Measurements from ENCODE around the gene FCAMR.

The FCAMR gene

DNA sequence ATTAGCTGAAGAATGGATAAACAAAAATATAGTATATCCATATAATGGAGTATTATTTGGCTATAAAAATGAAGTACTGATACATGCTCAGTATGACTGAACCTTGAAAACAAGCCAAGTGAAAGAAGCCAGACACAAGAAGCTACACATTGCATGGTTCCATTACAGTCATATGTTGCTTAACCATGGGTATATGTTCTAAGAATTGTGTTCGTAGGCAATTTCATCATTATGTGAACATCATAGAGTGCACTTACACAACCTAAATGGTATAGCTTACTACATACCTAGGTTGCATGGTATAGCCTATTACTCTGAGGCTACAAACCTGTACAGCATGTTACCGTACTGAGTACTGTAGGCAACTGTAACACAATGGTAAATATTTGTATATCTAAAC, 28.6 kb upstream of the FCAMR start:
- no peak for DNase-seq

DNA sequence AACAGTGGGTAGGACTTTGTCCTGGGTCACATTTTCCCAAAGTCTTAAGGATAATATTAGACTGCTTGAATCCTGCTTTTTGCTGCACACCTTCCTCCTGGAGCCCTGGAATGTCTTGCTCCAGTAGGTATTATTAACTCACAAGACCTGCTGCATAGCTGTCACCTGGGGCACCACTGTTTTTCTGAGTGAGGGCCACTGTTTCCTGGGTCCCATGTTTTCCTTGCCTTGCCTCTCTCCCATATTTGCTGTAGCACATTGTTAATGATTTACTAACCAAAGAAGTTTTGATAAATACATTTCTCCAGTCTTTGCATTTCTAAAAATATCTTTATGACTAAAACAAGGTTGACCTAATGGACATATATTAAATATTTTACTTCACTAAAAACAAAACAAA, 22.5 kb upstream of the FCAMR start:
- no peak for DNase-seq

DNA sequence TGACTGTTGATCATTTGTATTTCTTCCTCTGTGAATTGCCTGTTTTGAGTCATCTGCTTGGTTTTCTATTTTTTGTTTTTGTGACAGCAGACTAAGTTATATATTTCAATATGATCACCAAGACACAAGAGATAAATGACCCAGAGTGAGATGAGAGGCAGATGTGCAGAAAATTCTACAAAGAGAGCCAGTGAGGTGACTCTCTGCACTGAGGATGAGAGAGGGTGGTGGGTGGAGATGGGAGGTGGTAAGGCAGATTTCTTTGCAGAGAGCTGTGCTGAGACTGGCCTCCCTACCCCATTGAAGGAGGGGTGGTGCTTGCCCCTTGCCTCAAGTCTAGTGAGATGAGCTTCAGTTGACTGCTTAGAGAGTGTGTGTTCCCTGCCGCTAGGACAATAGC, 17.6 kb upstream of the FCAMR start:
- DNase-seq: no peak

DNA sequence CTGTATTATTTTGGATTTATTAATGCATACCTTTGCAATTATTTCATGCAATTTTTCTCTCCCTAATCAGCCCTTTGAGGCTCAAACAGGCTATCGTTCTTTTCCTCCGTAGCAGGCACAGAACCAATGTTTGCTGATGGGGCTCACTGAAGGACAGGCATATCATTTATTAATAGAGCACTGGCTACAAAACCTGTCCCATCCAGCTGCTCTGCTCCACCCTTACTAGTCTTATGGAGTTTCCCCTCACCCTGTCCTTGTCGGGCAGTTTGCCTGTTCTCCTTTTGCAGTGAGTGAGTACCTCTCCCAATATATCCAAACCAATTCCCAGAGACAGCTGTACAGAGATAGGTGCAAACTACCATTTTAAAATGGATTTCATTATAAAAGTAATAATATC, 16.6 kb upstream of the FCAMR start:
- no peak for DNase-seq

DNA sequence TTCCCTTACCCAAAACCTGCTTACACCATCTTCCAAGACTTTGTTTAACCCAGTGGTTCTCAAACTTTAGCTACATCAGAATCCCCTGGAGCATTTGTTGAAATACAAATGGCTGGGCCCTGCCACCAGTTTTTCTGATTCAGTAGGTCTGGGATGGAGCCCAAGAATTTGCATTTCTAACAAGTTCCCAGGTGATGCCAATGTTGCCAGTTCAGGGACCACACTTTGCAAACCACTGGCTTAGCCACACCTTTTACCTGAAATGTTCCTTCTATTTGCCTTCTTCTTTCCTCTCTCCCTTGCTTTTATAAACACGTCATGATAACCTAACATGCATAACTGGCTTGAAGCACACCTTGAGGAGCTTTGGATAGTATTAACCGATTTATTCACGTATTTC, 16.1 kb upstream of the FCAMR start:
- DNase-seq: no peak

DNA sequence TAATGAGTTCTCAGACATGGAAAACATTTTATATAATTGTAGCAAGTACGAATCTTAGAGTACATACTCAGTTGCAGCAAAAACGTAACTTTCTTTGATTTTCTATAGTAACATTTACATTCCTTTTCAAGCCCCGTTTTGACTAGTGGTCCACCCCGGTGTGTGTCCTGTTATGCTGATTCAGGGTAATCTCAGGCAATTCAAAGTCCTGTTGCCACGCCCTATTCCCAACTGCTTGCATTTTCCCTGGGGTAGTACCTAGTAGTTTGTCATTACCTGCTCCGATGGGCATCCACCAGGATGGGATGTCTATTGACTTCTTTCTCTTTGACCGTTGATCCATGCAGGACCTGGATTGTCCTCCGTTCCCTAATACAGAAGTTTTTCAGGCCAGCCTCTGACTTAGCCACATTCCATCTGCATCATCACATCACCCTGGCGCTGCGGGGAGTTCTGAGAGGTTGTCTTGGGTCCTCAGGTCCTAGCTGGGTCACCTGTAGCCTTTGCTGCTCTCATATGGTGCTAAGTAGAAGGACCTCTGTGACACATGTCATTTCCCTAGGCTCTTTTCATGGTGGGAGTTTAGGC, 15.0 kb upstream of the FCAMR start:
- no peak for DNase-seq

DNA sequence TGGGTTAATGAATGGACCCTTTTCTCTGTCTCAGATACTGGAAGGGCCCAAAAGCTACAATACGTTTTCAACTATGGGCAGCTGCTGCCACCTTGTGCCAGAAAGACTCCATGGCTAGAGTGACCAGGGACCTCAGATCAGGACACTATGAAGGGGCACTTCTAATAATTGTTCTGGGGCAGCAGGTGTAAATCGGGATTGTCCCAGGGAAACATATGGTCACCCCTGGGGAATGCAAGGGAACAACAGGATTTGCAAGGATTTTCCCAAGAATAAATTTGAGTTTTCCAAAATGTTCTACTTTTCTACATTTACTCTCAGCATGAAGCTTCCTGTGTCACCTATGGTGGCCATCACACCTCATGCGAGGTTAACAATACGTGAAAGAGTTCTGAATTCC, 12.0 kb upstream of the FCAMR start:
- DNase-seq: peak; percentile 52

DNA sequence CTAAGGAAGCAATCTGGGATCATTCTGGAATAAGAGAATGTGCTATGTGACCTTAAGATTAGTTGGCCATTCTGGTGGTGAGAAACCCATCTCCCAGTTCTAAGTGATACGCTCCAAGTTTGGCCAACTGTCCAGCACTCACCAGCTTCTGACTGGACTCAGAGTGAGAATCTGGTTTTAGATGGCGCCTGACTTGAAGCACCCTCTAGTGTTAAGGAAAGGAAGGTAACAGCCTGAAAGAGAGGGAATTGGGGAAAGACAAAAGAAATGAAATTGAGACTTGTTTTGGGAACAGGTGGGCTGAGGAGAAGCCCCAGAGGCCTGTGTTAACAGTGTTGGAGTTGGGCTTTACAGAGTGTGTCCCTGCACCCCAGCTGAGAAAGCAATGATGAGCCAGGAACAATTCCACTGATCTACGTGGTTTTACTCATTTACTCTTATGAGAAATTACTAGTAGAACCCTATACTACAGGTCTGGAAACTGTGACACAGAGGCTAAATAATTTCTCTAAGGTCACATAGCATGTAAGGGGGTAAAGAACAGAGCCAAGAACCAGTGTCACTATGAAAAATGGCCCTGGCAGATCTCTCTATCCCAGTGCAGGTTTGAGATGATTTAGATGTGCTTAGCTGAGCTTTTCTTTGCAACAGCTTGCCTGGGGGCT, 9.3 kb upstream of the FCAMR start:
- peak; percentile 5 for DNase-seq

DNA sequence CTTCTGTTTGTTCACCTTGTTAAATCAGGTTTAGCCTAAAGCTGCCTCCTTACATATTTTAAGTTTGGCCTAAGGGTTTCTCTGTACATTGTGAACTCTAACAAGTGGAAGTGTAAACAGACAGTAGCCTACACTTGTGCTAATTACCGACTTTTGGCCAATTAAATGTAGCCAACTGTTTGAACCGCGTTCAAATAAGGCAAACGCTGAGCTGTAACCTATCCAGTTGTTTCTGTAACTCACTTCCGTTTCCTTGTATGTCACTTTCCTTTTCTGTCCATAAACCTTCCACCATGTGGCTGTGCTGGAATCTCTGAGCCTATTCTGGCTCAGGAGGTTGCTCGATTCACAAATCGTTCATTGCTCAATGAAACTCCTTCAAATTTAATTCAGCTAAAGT, 8.0 kb upstream of the FCAMR start:
- DNase-seq: no peak

DNA sequence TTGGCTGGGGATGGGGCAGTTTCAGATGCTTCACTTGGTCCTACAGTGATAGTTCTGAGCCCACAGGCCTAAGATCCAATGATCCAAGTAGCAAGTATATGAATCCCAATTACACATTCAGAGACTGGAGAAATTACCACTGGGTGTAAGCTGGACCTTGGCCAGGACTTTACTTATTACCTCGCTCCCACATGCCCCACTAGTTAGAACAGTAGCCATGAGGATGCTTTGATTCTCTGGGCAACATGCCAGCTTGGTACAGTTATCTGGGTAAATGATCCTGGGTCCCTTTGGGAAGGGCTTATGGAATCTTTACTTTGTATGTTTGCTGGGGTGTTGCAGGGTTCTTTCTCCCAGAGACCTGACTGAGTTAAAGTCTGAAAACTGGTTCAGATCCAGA, 5.0 kb upstream of the FCAMR start:
- peak; percentile 76 for DNase-seq

DNA sequence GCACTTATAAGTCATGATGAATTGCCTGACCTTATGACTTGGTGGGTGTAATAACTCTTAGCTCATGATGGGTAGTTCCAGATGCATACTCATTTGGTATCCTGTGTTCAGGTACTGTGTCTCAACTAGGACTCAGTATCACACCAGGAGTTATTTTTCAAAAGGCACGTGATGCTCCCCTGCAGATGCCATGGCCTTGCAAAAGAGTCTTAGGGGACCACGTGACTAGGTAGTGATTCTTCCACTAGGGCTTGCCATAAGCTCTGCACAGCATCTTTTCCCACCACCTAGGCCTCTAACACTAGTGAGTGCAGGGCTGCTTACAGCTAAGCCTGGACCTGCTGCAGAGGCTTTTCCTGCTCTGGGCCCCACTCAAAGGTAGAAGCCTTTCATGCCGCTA, 3.9 kb upstream of the FCAMR start:
- DNase-seq: no peak

DNA sequence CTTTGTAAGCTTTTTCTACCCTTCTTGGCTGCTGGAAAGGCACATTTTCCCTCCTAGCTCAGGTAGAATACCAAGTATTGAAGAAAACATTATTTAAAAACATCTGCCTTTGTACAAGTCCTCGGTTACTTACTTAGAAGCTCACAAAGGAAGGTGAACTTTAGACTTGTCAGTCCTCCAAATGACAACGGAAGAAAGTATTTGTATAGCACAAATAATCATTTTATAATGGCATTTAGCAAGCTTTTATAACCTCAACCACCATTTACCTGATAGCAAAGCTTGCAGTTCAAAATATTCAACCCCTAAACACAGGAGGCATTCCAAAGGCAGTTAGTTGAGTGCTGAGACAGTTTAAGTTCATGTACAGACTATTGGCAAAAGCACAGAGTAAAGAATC, 2.5 kb upstream of the FCAMR start:
- DNase-seq: no peak

DNA sequence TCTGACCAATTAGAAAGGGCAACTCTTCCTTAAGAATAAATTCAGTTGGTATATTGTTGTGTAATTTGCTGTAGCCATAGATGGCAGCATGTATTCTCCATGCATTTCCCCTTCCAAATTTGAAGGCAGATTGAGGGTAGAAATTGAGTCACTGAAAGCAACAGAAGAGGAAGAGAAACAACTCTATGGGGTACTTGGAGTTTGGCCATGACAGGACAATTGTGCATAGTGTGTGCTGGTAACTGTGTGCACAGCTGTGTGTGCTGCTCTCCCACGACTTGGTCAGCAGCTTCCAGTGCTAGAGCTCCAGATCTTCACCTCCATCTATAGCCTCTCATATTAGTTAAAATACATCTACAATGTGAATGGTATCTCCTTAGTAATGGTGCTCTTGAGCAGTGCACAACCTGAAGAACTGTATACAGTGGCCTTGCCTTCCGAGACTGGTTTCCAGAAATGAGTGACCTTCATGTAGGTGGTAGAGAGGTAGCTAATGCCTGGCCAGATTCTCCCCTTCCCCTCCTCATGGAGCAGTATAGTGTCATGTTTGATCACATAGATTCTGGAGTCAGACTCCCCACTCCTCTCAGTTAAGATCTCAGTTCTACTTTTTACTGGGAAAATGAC, 882 bp upstream of the FCAMR start:
- DNase-seq: no peak

DNA sequence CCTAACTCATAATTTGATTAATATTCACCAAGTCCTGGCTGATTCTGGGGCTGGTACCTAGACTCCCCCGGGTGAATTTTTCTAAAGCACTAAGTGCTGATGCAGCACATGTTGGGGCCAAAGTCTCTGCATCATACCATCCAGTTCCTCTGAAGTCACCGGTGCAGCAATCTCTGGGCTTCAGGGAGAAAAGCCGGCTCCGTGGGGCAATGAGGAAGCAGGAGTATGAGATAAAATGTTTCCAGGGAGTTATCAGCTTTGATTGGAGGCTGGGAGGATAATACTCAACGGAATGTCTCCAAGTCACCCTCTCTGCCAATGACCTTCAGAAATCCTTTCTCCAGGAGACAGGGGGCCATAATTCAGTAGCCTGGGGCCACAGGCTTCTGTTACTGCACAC, 1.2 kb downstream of the FCAMR start:
- DNase-seq: no peak

DNA sequence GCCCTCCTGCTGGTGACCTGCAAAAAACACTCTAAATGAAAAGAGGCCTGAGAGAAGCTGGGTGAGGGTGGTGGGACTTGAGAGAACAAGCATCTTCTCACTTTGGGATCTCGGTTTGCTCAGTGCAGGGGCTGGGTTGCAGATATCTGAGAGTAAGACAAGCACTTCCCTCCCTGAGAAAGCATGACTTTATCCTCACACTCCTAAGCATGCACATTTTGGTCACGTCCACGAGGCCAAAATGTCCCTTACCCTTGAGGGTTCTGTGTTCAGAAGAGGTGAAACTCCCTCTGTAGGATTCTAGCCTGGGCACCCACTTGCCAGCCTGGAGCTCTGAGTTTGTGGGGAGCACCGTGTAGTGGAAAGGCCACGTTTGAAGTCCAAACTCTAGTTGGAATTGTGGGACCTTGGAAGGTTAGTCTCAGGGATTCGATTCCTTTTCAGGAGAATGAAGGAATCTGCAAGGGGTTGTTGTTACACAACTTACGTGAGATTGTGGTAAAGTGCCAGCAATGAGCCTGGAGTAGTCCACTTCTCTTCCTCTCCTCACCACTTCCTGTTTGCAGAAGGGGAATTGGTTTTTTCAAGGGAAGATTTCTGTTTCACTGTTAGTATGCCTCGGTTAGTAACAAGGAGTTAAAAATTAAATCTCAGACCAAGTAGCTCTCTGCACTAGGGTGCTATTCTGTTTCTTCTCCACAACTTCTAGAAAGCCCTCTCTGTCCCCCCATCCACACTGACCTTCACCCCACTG, 3.0 kb downstream of the FCAMR start:
- no peak for DNase-seq

DNA sequence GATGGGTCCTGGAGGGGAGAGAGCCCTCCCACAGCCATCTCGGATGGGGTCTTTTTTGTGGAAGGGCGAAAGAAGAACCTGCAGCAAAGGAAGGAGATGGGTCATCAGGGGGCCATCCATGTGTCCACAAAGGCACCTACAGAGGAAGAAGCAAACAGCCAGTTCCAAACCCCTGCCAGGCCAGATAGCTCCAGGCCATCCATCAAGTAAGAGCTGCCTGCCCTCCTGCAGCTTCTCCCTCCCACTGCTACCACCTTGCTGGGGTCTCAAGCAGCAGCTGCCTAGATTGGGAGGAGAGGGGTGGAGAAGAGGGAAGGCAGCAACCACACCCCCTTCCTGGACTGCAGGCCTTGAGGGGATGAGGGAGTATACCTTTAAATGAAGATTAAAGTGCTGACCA, 4.5 kb downstream of the FCAMR start:
- no peak for DNase-seq

DNA sequence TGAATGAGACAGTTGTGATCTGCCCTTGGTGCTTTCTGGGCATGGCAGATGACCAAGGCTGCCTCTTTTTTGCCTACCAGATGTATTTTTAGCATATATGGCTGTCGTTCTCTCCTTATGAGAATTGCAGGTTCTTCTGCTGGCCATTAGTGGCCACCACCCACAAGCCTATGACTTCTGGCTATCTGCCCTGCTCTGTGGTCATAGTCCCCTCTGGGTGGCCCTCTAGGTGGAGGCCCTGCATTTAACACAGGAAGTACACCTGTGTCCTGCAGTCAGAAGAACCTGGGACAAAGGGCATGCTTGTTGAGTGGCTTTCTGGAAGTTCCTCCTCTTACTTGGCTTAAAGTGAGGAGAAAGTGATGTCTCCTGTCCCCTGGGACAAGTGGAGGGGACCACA, 6.5 kb downstream of the FCAMR start:
- no peak for DNase-seq

DNA sequence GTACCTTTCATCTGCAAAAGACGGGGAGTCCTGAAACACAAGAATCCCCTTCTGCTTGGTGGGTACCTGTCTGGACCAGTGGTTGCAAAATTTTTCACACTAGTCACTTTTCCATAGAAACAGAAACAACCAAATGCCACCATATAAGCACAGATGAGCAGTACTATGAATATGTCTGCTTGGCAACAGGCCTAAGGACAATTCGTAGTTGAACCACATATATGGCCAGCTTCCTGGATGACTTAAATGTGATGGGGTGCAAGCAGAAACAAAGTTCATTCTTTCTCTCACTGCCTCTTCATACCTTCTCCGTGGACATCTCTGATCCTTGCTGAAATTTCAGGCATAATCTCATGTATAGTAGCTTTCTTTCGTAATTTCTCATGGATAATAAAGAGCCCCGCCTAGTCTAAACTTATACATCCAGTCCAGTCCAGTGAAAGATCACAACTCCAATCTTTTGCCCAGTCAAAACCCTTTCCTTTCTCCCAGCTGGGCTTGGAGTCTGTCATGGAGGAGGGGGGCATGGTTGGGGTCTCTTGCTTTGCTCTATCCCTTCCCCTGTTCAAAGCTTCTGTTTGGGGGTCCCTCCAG, 7.0 kb downstream of the FCAMR start:
- no peak for DNase-seq

DNA sequence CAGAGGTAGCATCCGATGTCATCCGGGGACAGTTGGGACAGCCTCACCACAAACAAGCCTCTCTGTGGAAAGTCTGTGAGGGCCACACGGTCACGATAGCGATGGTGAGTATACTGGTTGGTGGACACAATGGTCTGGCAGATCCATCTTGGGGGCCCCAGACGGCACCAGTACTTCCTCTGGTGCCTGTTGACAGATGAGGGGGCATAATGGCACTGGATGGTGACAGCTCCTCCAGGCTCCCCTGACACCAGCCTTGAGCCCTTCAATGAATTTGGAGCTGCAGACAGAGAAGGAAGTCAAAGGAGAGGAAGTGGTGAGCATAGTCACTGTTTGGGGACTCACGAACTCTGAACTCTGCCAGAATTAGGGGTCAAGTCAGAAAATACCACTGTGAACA, 8.0 kb downstream of the FCAMR start:
- DNase-seq: no peak

DNA sequence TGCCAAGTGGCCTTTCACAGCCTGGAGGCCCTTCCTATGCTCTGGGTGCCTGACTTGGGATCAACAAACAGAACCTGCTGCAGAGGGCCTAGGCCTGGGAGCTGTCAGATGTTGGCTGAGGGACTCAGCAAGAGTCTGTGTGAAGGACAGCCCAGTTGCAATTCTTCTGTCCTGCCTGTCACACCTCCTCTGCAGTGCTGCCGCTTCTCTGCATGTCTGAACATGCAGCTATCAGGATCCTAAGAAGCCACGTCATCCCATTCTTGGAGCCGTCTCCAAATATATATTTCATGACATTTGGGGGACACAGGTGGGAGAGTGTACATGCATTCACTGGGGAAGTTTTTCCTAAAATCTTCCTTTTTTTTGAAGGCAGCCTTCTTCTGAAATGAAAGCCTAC, 8.6 kb downstream of the FCAMR start:
- no peak for DNase-seq

DNA sequence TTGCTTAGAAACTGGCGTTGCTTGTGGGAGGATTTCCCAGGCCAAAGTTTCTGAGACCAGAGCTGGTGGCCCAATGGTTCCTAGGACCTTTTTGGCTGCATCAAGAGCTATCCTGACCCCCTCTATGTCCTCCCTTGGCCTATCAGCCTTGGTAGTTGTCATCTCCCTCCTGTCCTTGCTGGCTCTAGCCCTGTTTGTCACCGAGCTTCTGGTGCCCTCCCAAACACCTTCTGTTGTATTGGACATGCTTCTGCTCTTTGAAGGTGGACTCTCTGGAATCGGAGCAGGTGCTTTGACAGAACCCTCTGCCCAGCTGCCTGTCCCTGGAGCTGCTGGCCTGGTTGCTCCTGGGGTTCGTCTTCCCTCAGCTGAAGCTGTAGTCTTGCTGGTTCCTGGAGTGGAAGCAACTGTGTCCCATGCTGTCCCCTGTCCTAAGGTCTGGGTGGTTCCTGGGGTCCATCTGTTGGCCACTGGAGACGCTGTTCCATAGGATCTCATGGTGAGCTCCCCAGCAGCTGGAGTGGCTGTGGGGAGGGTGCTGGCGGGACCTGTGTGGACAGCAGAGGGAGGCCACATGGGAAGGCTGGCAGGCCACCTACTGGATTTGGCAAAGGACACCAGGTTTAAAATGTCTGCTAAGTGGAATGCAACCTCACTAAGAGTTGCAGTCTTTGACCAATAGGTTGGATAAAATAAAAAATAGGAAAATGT, 9.4 kb downstream of the FCAMR start:
- no peak for DNase-seq

DNA sequence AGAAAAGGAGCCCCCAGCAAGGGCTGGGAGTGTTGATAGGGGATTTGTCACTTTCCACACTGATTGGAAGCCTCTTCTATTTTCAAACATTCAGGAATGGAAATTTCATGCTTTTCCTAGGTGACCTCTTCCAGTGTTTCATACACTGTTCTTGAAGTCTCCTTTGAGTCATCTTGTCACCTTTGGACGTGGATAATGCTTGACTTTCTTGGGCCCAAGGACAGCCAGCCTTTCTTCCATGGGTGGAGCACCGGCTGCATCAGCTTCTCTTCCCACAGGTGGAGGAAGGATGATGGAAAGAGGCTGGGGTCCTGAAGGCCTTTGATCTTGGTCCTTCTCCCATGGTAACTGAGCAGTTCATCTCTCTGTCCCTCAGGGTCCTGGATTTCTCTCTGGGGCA, 12.1 kb downstream of the FCAMR start:
- no peak for DNase-seq

DNA sequence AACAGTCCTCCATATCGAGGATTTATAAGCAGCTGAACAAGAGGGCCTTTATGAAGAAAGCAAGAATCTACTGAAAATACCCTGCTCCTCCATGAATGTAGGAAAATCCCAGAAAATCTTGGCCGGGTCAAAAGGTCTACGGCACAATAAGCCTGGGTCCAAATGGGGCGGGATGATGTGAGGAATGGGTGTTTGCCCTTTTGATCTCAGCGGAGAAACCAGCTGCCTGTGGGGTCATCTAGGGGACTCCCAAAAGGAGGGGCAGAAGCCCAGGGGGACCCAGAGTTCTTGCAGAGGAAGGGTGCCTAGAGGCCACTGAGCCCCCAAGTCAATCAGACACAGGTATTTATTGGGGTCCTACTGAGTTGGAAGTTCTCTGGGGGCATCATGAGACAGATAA, 12.6 kb downstream of the FCAMR start:
- DNase-seq: no peak

Measured in COR-L47 (cell line).